ENCODE data around the gene SMTNL2.

GRCh38 chr17:4536742-4537411 lies 47.5 kb upstream of the SMTNL2 start:
- TF ChIP-seq POLR2A (IDR thresholded peaks at IDR 0.05) = no peak
- TF ChIP-seq CTCF (IDR thresholded peaks at IDR 0.05) = no peak
